Caco-2 (cell line): ENCODE results near the gene TXNIP. TPM values are rescaled to one million over a fixed set of nuclear protein-coding genes. Genes with fewer than 3 reads are reported as not detected.
A peak's percentile ranks its signal among the peaks of the same experiment; 100 is the strongest.

Source experiments
- BruUV-seq: library from RNA; stranded (reverse); fragments of 400-500 nt; replicated peaks from 2 replicates; lab custom pipeline; 2021; lab: Mats Ljungman, UMichigan
- CTCF ChIA-PET: fragments of 300-600 bp; sonication (Branson Sonifier 250); formaldehyde crosslinking; loops from one replicate; lab custom pipeline; 2022; ENCODE audit warnings: antibody characterized with exemption; lab: Charles Lee
- POLR2A ChIA-PET: fragments of 300-600 bp; sonication (Branson Sonifier 250); formaldehyde crosslinking; loops from one replicate; lab custom pipeline; 2022; ENCODE audit warnings: antibody characterized with exemption; lab: Charles Lee
- DNase-seq, 2 experiments: peaks; one replicate each; pipeline versions ENCODE4 v3.0.0 to v3.0.0-alpha.2; 2020 to 2022
- H3K27me3 ChIP-seq: replicated peaks from 2 replicates; pipeline ENCODE4 v1.6.0; 2011; ENCODE audit warnings: low read length; ENCODE audit not compliant: control insufficient read depth, insufficient read depth
- H3K36me3 ChIP-seq: 2 replicates; pipeline ENCODE4 v1.5.1; 2011; ENCODE audit warnings: low read length; ENCODE audit not compliant: control insufficient read depth, insufficient read depth
- H3K4me1 ChIP-seq: fragments of 250-450 bp; sonication (Bioruptor Pico); 2 replicates; pipeline ENCODE4 v1.5.1; 2020; ENCODE audit warnings: mild to moderate bottlenecking
- H3K4me3 ChIP-seq: 2 replicates; pipeline ENCODE4 v1.5.1; 2011; ENCODE audit warnings: low read depth, mild to moderate bottlenecking, control low read depth, low read length
- H3K9me3 ChIP-seq: fragments of 250-450 bp; sonication (Bioruptor Pico); 2 replicates; pipeline ENCODE4 v1.5.1; 2020; ENCODE audit warnings: mild to moderate bottlenecking, moderate library complexity
- H3K27ac Mint-ChIP-seq: one replicate; pipeline ENCODE4 v1.8.0; 2022; ENCODE audit warnings: mixed read lengths; ENCODE audit not compliant: unreplicated experiment
- H3K27me3 Mint-ChIP-seq: one replicate; pipeline ENCODE4 v1.8.0; 2022; ENCODE audit warnings: mixed read lengths; ENCODE audit not compliant: insufficient read depth, unreplicated experiment
- H3K36me3 Mint-ChIP-seq: one replicate; pipeline ENCODE4 v1.8.0; 2022; ENCODE audit warnings: mild to moderate bottlenecking, mixed read lengths; ENCODE audit not compliant: insufficient read depth, unreplicated experiment
- H3K4me1 Mint-ChIP-seq: one replicate; pipeline ENCODE4 v1.8.0; 2022; ENCODE audit warnings: low read depth, mixed read lengths; ENCODE audit not compliant: unreplicated experiment
- H3K4me3 Mint-ChIP-seq: one replicate; pipeline ENCODE4 v1.8.0; 2022; ENCODE audit warnings: mild to moderate bottlenecking, moderate library complexity, mixed read lengths; ENCODE audit not compliant: unreplicated experiment
- H3K9me3 Mint-ChIP-seq: one replicate; pipeline ENCODE4 v1.8.0; 2022; ENCODE audit warnings: mixed read lengths; ENCODE audit not compliant: unreplicated experiment
- intact Hi-C: fragments of 100-400 bp; cut with micrococcal nuclease; formaldehyde crosslinking; loops from one replicate; pipeline ENCODE4 v1.10.0; 2022; ENCODE audit not compliant: unreplicated experiment
- total RNA-seq: library from RNA; stranded (reverse); gene quantifications from 2 replicates; pipeline ENCODE4 v1.2.3, GENCODE V29; 2022
- TF ChIP-seq, protein P1 (sequence below), 2 experiments: fragments of 200-600 bp in 1 of 2; IDR thresholded peaks; 1 replicate in 1 of 2; 2 replicates in 1 of 2; pipeline versions ENCODE4 v1.5.1 to v1.8.0; 2011 to 2022; ENCODE audit warnings: antibody characterized with exemption in 1 of 2, control low read depth in 1 of 2, inconsistent platforms in 1 of 2, low read depth in 1 of 2, low read length in 1 of 2, mild to moderate bottlenecking in 1 of 2, moderate library complexity in 1 of 2; ENCODE audit not compliant: insufficient read depth in 1 of 2, severe bottlenecking in 1 of 2, unreplicated experiment in 1 of 2

Gene TXNIP
- total RNA-seq, 1 experiment from 2014 or later = 27.5 TPM

DNA sequence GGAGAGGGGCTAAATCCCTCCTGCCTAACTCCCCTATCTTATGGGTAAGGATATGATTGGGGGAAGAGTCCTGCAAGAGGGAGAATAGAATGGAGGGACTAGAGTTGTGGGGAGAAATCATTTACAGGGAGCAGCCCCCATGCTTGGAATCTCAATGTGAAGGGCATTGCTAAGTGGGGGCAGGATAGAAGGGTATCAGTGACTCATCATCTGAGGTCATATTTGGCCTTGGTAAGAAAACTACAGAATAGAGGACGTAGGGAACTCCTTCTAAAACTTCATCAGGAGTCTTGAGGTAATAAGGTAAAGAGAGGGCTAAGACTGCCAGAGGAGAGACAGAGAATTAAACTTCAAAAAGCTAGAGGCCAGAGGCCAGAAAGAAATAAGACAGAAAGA lies 24.7 kb upstream of the TXNIP start:
- Histone ChIP-seq H3K9me3 (no peaks in the 10 kb centered on the region), H3K4me1 (peaks cover 13% of the 10 kb centered on the region), H3K4me3 (no peak overlapping the region), H3K27me3 (no peaks in the 10 kb centered on the region), H3K36me3 (no peaks in the 10 kb centered on the region)
- Mint-ChIP-seq H3K36me3 (no peaks in the 10 kb centered on the region), H3K27me3 (peaks cover 4% of the 10 kb centered on the region), H3K4me1 (peaks cover 29% of the 10 kb centered on the region), H3K9me3 (no peaks in the 10 kb centered on the region), H3K4me3 (no peak overlapping the region), H3K27ac (no peak overlapping the region)
- TF ChIP-seq, protein P1, sequence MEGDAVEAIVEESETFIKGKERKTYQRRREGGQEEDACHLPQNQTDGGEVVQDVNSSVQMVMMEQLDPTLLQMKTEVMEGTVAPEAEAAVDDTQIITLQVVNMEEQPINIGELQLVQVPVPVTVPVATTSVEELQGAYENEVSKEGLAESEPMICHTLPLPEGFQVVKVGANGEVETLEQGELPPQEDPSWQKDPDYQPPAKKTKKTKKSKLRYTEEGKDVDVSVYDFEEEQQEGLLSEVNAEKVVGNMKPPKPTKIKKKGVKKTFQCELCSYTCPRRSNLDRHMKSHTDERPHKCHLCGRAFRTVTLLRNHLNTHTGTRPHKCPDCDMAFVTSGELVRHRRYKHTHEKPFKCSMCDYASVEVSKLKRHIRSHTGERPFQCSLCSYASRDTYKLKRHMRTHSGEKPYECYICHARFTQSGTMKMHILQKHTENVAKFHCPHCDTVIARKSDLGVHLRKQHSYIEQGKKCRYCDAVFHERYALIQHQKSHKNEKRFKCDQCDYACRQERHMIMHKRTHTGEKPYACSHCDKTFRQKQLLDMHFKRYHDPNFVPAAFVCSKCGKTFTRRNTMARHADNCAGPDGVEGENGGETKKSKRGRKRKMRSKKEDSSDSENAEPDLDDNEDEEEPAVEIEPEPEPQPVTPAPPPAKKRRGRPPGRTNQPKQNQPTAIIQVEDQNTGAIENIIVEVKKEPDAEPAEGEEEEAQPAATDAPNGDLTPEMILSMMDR (IDR thresholded peaks at IDR 0.05; ENCODE audit: insufficient read depth in 1 of 2, low read depth in 1 of 2, low read length in 1 of 2, severe bottlenecking in 1 of 2, unreplicated experiment in 1 of 2) = no peak
- ChIA-PET POLR2A (interaction anchor here (0.6 kb wide), 1 partner anchor 24 kb away, joined by 3 read pairs; no protein-coding TSS in a partner anchor), CTCF (interaction anchor here (1.0 to 2.1 kb wide), 4 partner anchors 11 to 175 kb away, joined by 3 to 6 read pairs (median 5); partner anchors contain the start of genes NUDT17 and PIAS3)
- no peak for DNase-seq
- intact Hi-C loops = no loop called here
- BruUV-seq = no TSS peak

- TF ChIP-seq, protein P1 (IDR thresholded peaks at IDR 0.05; ENCODE audit: insufficient read depth in 1 of 2, low read depth in 1 of 2, low read length in 1 of 2, severe bottlenecking in 1 of 2, unreplicated experiment in 1 of 2) = no peak
- Mint-ChIP-seq H3K4me3 (no peak overlapping the region), H3K36me3 (no peaks in the 10 kb centered on the region), H3K27me3 (peaks cover 7% of the 10 kb centered on the region), H3K27ac (no peak overlapping the region), H3K4me1 (peaks cover 23% of the 10 kb centered on the region), H3K9me3 (no peaks in the 10 kb centered on the region)
- Histone ChIP-seq H3K27me3 (no peaks in the 10 kb centered on the region), H3K9me3 (no peaks in the 10 kb centered on the region), H3K36me3 (no peaks in the 10 kb centered on the region), H3K4me3 (no peak overlapping the region), H3K4me1 (peaks cover 13% of the 10 kb centered on the region)
- ChIA-PET POLR2A (no interaction called here), CTCF (interaction anchor here (0.7 to 2.1 kb wide), 5 partner anchors 9 to 175 kb away, joined by 3 to 6 read pairs (median 4); partner anchors contain the start of genes NUDT17 and PIAS3)
- no TSS peak for BruUV-seq
- DNase-seq = peak; percentile 60 to 69
- intact Hi-C loops = no loop called here
Measured at GRCh38 chr1:146020058-146021049, 24.0 kb upstream of the TXNIP start.

DNA sequence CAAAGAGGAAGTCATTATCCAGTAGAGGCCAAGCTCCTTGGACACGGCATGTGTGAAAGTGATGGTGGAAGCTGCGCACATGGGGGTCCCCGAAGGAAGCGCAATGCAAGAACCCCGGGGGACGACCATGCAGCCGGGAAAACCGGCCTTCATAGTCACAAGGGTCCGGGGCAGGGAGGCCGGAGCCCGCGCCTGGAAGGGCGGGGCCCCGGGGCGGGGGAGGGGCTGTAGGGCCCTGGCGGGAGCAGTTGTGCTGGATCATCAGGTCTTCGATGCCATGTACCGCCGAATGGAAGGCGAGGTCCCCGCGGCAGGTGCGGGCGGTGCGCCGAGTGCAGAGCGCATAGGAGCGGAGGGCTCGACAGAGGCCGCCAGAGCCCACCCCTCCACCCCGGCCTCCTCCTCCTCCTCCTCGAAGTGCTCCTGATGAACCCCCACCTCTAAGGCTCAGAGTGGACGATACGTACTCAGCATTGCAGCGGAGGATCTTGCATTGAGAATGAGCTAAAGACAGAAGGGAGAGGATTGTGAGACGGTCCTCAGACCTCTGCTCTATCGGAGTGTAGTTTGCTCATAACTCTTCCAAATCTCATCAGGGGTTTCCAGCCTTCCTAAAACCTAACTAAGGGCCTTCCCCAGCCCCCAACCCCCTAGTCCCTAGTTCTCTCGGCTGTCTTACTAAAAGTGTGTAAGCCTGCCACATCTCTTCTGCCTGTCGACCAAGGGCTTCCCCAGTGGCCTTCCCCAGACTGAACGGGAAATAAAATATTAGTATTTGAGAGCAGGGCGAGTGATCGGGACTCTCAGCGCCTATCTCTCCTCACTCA lies 23.1 kb upstream of the TXNIP start:
- no peaks in the 10 kb centered on the region for H3K36me3 Mint-ChIP-seq
- Histone ChIP-seq H3K36me3 (no peaks in the 10 kb centered on the region), H3K4me3 (no peak overlapping the region), H3K4me1 (peaks cover 13% of the 10 kb centered on the region), H3K9me3 (no peaks in the 10 kb centered on the region), H3K27me3 (no peaks in the 10 kb centered on the region)
- peaks cover 7% of the 10 kb centered on the region for H3K27me3 Mint-ChIP-seq
- no peak overlapping the region for H3K27ac Mint-ChIP-seq
- intact Hi-C loops = no loop called here
- TF ChIP-seq, protein P1 (IDR thresholded peaks at IDR 0.05; ENCODE audit: insufficient read depth in 1 of 2, low read depth in 1 of 2, low read length in 1 of 2, severe bottlenecking in 1 of 2, unreplicated experiment in 1 of 2) = no peak
- H3K4me3 Mint-ChIP-seq = no peak overlapping the region
- BruUV-seq = no TSS peak
- peaks cover 22% of the 10 kb centered on the region for H3K4me1 Mint-ChIP-seq
- DNase-seq = no peak
- POLR2A ChIA-PET = no interaction called here
- no peaks in the 10 kb centered on the region for H3K9me3 Mint-ChIP-seq
- CTCF ChIA-PET = interaction anchor here (0.7 to 2.1 kb wide), 2 partner anchors 10 to 13 kb away, joined by 4 to 6 read pairs; no protein-coding TSS in a partner anchor
